ENCODE results near the gene ATP13A3. TPM values are rescaled to one million over a fixed set of nuclear protein-coding genes. Genes with fewer than 3 reads are reported as not detected.

The ATP13A3 gene
- total RNA-seq, result 156 and 242 TPM in 2 replicates

DNA sequence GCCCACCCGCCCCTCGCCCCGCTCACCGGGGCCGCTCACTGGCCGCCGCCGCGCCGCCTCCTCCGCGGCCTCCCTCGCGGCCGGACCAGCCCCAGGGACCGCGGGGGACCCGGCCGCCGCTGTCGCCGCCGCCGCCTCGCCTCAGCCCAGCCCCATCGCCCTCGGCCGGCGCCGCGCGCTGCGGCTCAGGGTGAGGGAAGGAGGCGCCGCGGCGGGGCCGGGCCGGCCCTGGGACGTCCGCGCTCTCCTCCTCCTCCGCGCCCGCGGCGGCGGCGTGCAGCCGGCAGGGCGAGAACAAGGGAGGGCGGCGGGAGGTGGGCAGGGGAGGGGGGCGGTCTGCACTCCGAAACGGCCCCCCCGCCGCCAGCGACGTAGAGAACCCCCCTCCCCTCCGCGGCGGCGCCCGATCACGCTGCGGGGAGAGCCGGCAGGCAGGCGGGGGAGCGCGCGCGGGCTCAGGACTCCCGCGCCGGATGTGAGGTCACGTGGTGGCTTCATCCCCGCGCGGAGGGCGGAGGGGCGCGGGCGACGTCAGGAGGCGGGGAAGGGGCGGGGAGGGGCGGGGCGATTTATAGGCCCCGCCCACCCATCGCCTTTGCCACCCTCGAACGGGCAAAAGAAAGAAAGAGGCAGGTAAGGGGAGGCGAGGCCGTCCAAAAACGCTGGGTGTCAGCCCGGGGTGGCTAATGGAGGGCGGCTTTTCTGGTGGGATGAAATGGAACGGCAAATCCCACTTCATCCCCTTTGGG is at the start of gene ATP13A3:
ATP13A3 (minus strand) TSS at position 463 of the 749 bp plus-strand sequence. CDS start 24,812 bp downstream, outside the sequence.

GRCh38 chr3:194399166-194399565 is 87.6 kb downstream of the ATP13A3 start, which contains the start of gene GP5:
GP5 (minus strand) TSS chr3:194399266; CDS start chr3:194398282, 984 bp downstream.

GRCh38 chr3:194369522-194370279 is 117.1 kb downstream of the ATP13A3 start, which contains the start of gene LRRC15:
LRRC15 (minus strand) TSS chr3:194369743; CDS start chr3:194361043, 8,700 bp downstream.

Other genes starting within 250 kb of the ATP13A3 start
- not detected in 2 replicates for gene CPN2, start 135.7 kb downstream of the ATP13A3 start, total RNA-seq
- gene LRRC15, start 117.3 kb downstream of the ATP13A3 start, total RNA-seq, result 0.26 and 2.7 TPM in 2 replicates
- gene GP5, start 87.7 kb downstream of the ATP13A3 start, total RNA-seq, result under 0.01 and 0.09 TPM in 2 replicates
- 8.5 and 12.1 TPM in 2 replicates for gene TMEM44, start 146.4 kb upstream of the ATP13A3 start, total RNA-seq
- gene LSG1, start 185.2 kb upstream of the ATP13A3 start, total RNA-seq, result 24.0 and 24.1 TPM in 2 replicates
- gene FAM43A, start 198.9 kb upstream of the ATP13A3 start, total RNA-seq, result 7.7 and 15.5 TPM in 2 replicates